Measurements from ENCODE around the gene MDGA2.

The MDGA2 gene

GRCh38 chr14:47715330-47715729 is 39.9 kb upstream of the MDGA2 start:
- Histone ChIP-seq H3K27me3 (ENCODE audit: low read length) (no peaks in the 10 kb centered on the region), H3K9ac (ENCODE audit: low read length) (no peak overlapping the region), H3K27ac (ENCODE audit: low read depth, low read length) (no peak overlapping the region), H3K9me2 (replicated peaks; ENCODE audit: insufficient read depth, low read length) (no peaks in the 10 kb centered on the region), H3K79me2 (ENCODE audit: insufficient read depth, low read length) (no peaks in the 10 kb centered on the region), H3K36me3 (ENCODE audit: low read length) (no peaks in the 10 kb centered on the region), H3F3A (ENCODE audit: insufficient read depth) (no peaks in the 10 kb centered on the region), H2AFZ (ENCODE audit: low read depth, low read length, severe bottlenecking) (no peak overlapping the region), H3K4me2 (ENCODE audit: low read depth, low read length, poor library complexity, severe bottlenecking) (no peak overlapping the region), H4K20me1 (ENCODE audit: low read depth, low read length) (no peaks in the 10 kb centered on the region), H3K4me3 (ENCODE audit: insufficient read depth, low read length, poor library complexity, severe bottlenecking) (no peak overlapping the region), H3K9me3 (ENCODE audit: insufficient read depth, low read length) (no peaks in the 10 kb centered on the region)
- TF ChIP-seq CTCF (IDR thresholded peaks at IDR 0.05; ENCODE audit: insufficient read depth, low read length, poor library complexity, severe bottlenecking) (no peak), EZH2phosphoT487 (conservative IDR thresholded peaks at IDR 0.05; ENCODE audit: low read length) (no peak)

GRCh38 chr14:47710581-47710980 is 35.2 kb upstream of the MDGA2 start:
- no peak overlapping the region for H3K9ac ChIP-seq (ENCODE audit: low read length)
- TF ChIP-seq CTCF (IDR thresholded peaks at IDR 0.05; ENCODE audit: insufficient read depth, low read length, poor library complexity, severe bottlenecking) (no peak), EZH2phosphoT487 (conservative IDR thresholded peaks at IDR 0.05; ENCODE audit: low read length) (no peak)
- H2AFZ ChIP-seq (ENCODE audit: low read depth, low read length, severe bottlenecking) = no peak overlapping the region
- H3K36me3 ChIP-seq (ENCODE audit: low read length) = no peaks in the 10 kb centered on the region
- H4K20me1 ChIP-seq (ENCODE audit: low read depth, low read length) = no peaks in the 10 kb centered on the region
- H3K4me3 ChIP-seq (ENCODE audit: insufficient read depth, low read length, poor library complexity, severe bottlenecking) = no peak overlapping the region
- no peaks in the 10 kb centered on the region for H3K79me2 ChIP-seq (ENCODE audit: insufficient read depth, low read length)
- no peaks in the 10 kb centered on the region for H3K9me2 ChIP-seq (replicated peaks; ENCODE audit: insufficient read depth, low read length)
- H3K9me3 ChIP-seq (ENCODE audit: insufficient read depth, low read length) = no peaks in the 10 kb centered on the region
- no peak overlapping the region for H3K27ac ChIP-seq (ENCODE audit: low read depth, low read length)
- H3K27me3 ChIP-seq (ENCODE audit: low read length) = no peaks in the 10 kb centered on the region
- H3K4me2 ChIP-seq (ENCODE audit: low read depth, low read length, poor library complexity, severe bottlenecking) = no peak overlapping the region
- no peaks in the 10 kb centered on the region for H3F3A ChIP-seq (ENCODE audit: insufficient read depth)

GRCh38 chr14:47705683-47706082 is 30.3 kb upstream of the MDGA2 start:
- H3K79me2 ChIP-seq (ENCODE audit: insufficient read depth, low read length) = no peaks in the 10 kb centered on the region
- H3K4me2 ChIP-seq (ENCODE audit: low read depth, low read length, poor library complexity, severe bottlenecking) = no peak overlapping the region
- H3K9ac ChIP-seq (ENCODE audit: low read length) = no peak overlapping the region
- no peak overlapping the region for H3K27ac ChIP-seq (ENCODE audit: low read depth, low read length)
- no peak overlapping the region for H2AFZ ChIP-seq (ENCODE audit: low read depth, low read length, severe bottlenecking)
- no peaks in the 10 kb centered on the region for H3K27me3 ChIP-seq (ENCODE audit: low read length)
- peaks cover 11% of the 10 kb centered on the region; the same call in 1 of the 2 replicates for H3K9me3 ChIP-seq (ENCODE audit: insufficient read depth, low read length)
- no peak overlapping the region for H3K4me3 ChIP-seq (ENCODE audit: insufficient read depth, low read length, poor library complexity, severe bottlenecking)
- no peak for TF ChIP-seq EZH2phosphoT487 (conservative IDR thresholded peaks at IDR 0.05; ENCODE audit: low read length)
- TF ChIP-seq CTCF (IDR thresholded peaks at IDR 0.05; ENCODE audit: insufficient read depth, low read length, poor library complexity, severe bottlenecking) = no peak
- H3F3A ChIP-seq (ENCODE audit: insufficient read depth) = no peaks in the 10 kb centered on the region
- no peaks in the 10 kb centered on the region for H3K36me3 ChIP-seq (ENCODE audit: low read length)
- no peaks in the 10 kb centered on the region for H4K20me1 ChIP-seq (ENCODE audit: low read depth, low read length)
- H3K9me2 ChIP-seq (replicated peaks; ENCODE audit: insufficient read depth, low read length) = no peaks in the 10 kb centered on the region

Data from SU-DHL-6 (cell line).